ENCODE measurements around the gene IKZF3.
"Not testable (repeated sequence)": the region's sequence is repeated elsewhere in the genome, so short reads cannot be mapped to it uniquely, and the experiment has no call there.

IKZF3 gene

GRCh38 chr17:39782481-39782880 is 81.6 kb downstream of the IKZF3 start:
- DNase-seq (ENCODE audit: low read depth in 2 of 3, low spot score in 1 of 3): no peak

GRCh38 chr17:39781861-39782213 is 82.3 kb downstream of the IKZF3 start:
- DNase-seq (ENCODE audit: low read depth in 2 of 3, low spot score in 1 of 3): no peak

GRCh38 chr17:39781031-39781860 is 82.9 kb downstream of the IKZF3 start:
- no peak for DNase-seq (ENCODE audit: low read depth in 2 of 3, low spot score in 1 of 3)

DNA sequence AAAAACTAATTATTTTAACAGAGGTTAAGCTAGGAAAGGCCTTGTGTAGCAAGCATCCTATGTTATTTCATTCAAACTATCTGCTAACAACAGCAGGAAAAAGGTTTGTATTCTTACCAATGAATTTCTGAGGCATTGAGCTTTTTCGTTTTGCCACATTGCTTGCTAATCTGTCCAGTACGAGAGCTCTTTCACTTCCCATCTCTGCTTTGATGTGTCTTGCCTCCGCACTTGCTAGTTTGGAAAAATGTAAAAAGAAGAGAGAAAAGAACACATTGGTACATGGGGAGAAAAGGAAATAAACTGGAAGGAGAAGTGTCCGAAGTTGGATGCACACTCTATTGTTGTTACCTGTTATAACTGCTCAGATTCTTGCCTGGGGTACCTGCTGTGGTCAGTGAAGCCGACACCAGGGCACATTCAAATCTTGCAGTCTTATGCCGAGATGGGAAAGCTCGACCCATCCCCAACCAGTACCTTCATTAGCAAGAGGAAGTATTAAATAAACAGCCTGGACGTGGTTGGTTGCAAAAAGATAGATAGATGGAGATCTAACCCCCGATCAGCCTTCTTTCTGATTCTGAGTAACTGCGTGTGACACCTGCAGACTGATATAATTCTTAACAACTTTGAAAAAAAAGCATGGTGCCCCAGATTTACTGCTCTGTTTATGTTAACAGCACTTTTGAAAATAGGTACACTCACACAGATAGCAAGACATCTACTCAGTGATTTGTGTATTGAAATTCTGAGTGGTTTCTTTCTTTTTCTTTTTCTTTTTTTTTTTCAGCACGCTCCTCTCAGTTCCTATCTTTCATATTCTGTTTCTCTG is 86.4 kb downstream of the IKZF3 start:
- no peak for DNase-seq (ENCODE audit: low read depth in 2 of 3, low spot score in 1 of 3)

DNA sequence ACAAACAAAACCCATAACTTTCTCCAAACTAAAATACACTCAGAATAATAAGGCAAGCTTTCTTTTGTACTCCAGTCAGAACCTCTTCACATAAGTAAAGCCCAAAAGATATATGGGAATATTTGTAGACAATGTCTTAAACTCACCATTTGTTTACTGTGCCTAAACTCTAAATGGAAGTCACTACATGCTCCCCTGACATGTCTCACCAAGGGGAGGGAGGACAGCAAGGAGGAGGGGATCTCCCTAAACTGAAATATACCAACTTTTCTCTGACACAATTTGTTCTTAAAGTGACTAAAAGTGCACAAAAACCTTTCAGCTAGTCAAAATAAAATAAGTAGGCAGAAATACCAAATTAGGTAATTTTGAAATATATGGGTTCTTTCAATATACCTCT is 87.9 kb downstream of the IKZF3 start:
- no peak for DNase-seq (ENCODE audit: low read depth in 2 of 3, low spot score in 1 of 3)

DNA sequence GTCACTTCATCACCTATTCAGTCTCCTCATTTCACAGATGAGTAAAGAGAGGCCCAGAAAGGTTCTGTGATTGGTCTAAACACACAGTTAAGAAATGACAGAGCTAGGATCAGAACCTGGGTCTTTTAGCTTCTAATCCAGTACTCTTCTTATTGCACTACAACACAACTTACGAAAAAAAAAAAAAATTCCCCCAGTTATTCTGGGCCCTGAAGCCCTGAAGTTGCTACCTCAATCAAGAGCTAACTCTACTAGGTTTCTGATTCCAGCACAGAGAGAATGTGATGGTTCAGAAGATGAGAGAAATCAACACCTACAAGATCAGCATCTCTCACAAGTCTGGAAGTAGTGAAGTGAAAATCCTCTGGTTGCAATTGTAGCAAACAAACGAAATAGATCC is 89.1 kb downstream of the IKZF3 start:
- DNase-seq (ENCODE audit: low read depth in 2 of 3, low spot score in 1 of 3): no peak

- DNase-seq (ENCODE audit: low read depth in 2 of 3, low spot score in 1 of 3): no peak
Observed at GRCh38 chr17:39774047-39774446, 90.1 kb downstream of the IKZF3 start.

DNA sequence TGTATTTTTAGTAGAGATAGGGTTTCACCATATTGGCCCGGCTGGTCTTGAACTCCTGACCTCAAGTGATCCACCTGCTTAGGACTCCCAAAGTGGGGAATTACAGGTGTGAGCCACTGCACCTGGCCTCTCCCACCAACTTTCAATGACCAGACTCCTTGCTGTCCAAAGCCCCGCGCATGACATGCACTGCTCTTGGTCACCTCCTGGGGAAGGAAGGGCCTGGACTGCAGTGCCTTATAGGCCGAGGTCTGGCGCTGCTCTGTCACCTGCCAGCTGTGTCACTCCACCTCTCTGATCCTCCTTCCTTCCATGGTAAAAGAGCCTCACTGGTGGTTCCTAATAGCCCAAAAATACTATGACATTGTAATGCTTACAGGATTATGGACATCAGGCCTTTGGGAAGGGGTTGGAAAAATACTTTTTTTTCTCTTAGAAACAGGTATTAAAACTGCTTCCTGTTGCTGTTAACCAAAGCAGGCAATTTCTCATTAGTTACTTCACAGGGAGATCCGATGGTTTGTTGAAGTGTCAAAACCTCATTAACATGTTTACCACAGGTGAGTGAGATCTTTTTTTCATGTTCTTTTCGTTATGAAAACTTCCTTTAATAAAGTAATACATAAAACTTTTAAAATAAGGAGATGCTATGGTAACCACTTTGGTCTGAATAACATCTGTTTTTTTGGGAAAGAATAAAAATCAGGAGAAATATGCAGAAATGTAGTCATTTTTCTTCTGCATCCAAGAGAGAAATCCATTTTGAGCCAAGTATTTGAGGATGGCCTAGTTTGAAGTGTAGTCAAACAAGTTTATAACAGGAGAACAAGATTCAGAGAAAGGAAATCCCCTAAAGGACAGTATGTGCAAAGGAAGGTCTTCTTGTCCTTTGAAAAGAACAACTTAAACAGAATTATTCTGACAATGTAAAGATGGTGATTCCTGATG is 90.9 kb downstream of the IKZF3 start:
- no peak for DNase-seq (ENCODE audit: low read depth in 2 of 3, low spot score in 1 of 3)

- DNase-seq (ENCODE audit: low read depth in 2 of 3, low spot score in 1 of 3): no peak
Observed at GRCh38 chr17:39772415-39772814, 91.7 kb downstream of the IKZF3 start.

DNA sequence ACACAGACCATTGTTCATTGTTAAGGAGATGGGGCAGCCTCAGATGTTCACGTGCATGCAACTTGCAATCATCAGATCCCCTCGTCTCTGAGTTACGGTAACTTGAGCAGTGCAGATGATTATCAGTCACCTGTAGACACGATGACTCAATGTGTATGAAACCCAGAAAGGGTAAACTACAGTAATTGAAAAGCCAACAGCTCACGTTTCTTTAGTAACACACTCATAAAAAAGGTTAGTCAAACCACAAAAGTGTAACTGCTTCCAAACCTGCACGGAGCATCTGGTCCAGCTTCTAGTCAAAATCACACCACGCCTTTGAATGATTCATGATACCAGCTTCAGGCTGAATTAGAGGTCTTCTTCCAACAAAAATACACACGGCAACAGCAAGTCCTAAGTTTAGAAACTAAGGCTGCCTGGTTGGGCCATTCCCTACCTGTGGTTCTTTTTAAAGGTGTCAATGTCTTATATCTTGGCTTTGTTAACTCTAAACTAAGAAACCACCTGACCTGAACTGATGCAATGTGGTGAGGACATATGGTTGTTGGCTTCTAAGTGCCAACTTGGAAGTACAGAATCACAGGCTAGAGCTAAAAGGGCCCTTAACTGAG is 94.0 kb downstream of the IKZF3 start:
- DNase-seq (ENCODE audit: low read depth in 2 of 3, low spot score in 1 of 3): peak in 2 of 3 donors; percentile 59 to 63

DNA sequence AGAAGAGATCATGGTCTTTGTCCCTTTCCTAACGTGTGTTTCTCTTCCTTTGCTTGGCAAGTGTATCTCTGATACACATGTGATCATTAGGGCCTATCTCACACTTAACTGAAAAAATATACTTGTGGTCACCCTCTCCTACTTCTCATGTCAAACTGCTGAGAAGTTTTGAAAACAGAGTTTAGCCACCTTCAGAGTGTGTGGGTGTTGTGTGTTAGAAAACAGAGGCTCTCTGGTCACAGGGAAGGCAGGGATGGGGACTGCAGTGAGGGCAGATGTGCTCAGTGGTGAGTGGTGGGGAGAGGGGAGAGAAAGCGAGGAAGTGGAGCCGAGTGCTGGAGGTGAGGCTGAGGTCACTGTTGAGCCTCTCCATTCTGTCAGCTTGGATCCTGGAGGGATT is 97.0 kb downstream of the IKZF3 start:
- no peak for DNase-seq (ENCODE audit: low read depth in 2 of 3, low spot score in 1 of 3)

GRCh38 chr17:39765766-39766165 is 98.3 kb downstream of the IKZF3 start:
- DNase-seq (ENCODE audit: low read depth in 2 of 3, low spot score in 1 of 3): no peak

DNA sequence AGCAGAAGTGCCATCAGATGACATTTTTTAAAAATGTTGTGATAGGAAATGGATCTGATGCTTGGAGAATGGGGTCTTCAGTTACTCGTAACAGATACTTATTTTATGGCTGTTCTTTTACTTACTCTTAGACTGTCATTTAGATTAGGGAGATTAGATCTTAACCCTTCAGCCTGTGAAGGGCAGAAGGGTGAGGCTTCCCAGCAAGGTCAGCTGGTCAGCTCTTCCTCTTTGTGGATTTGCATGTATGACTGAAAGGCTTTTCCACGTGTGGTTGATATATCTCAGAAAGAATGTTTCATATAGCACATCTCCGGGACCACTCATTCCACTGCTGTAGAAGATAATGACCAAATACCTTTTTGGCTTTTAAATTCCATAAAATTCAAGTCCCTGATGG is 98.9 kb downstream of the IKZF3 start:
- no peak for DNase-seq (ENCODE audit: low read depth in 2 of 3, low spot score in 1 of 3)

DNA sequence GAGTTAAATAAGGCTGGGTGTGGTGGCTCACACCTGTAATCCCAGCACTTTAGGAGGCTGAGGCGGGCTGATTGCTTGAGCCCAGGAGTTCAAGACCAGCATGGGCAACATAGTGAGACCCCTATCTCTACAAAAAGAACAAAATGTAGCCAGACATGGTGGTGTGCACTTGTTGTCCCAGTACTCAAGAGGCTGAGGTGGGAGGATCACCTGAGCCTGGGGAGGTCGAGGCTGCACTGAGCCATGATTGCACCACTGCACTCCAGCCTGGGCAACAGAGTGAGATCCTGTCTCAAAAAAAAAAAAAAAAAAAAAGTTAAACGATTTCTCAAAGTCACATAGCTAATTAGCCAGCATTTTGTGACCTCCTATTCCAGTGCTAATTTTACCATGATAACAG is 99.9 kb downstream of the IKZF3 start:
- DNase-seq (ENCODE audit: low read depth in 2 of 3, low spot score in 1 of 3): not testable (repeated sequence)

GRCh38 chr17:39763051-39763820 is 100.9 kb downstream of the IKZF3 start:
- DNase-seq (ENCODE audit: low read depth in 2 of 3, low spot score in 1 of 3): no peak

DNA sequence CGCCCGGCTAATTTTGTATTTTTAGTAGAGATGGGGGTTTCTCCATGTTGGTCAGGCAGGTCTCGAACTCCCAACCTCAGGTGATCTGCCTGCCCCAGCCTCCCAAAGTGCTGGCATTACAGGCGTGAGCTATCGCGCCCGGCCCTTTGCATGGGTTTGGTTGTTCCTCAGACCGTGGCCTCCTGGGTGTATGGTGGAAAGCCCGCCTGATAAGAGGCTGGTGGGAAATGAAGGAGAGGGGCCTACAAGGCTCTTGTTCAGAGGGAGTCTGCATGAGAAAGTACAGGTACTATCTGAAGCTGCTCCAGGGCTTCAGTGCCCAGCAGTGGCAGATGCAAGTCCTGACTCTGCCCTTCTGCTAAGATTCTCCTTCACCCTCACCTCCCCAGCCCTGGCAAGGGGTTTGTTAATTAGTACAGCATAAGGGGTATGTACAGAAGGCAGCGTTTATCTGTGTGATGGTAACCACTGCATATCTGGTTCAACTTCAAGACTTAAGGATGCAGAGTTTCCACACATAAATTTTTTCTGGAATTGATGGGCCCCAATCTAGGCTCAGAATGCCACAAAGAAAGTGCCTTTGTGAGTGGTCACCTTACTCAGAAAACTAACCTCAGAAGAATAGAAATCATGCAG is 102.1 kb downstream of the IKZF3 start:
- DNase-seq (ENCODE audit: low read depth in 2 of 3, low spot score in 1 of 3): no peak

- no peak for DNase-seq (ENCODE audit: low read depth in 2 of 3, low spot score in 1 of 3)
Observed at GRCh38 chr17:39759204-39759603, 104.9 kb downstream of the IKZF3 start.

DNA sequence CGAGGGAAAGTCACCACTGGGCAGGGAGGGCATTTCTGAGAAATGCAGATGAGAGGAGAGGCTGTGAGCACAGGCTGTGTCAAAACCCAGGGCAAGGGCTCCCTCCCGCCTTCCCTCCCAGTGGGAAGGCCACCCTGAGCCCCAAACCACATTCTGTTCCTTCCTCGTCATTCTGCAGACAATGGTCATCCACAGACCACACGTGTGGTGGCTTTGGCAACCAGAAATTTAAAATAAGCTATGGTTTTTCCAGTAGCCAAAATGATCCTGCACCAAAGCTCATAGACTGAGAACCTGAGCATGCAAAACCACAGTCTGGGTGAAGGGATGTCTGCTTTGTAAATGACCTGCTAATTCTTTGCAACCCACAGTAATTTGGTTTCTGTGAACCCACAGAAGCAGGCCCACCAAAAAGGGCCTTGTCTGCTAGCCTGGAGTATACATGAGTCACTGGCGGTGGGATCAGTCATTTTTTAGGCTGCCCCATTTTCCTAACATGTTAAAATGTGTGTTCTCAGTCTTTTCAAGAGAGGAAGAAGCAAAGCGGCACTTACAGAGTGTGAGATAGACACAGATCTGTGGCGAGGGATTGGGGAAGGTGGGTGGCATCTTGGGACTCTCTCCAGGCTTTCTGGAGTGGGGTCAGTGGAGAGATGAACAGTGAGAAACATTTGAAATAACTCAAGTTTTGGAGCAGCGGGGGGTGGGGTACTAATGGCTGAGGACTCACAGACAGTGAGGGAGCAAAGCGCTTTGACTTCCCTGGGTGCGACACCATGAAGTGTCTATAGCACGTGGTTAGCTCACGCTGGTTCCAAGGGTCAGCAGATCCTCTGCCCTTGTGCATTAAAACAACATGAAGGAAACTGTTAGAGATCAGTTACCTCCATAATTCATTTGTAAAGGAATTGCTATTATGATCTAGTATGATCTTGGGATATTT is 105.9 kb downstream of the IKZF3 start:
- DNase-seq (ENCODE audit: low read depth in 2 of 3, low spot score in 1 of 3): peak; percentile 46 to 56 (median 54)
